Activated CD4-positive, alpha-beta T cell treated with anti-CD3 and anti-CD28 coated beads, Interleukin-2, amount 10 ng/mL, durations not matched to agents 24 days and 14 days (primary cell): Measurements from ENCODE around the gene PRODH2. TPM values are rescaled to one million over a fixed set of nuclear protein-coding genes. Genes with fewer than 3 reads are reported as not detected.
A peak's percentile ranks its signal among the peaks of the same experiment; 100 is the strongest.
"Not testable (repeated sequence)": the region's sequence is repeated elsewhere in the genome, so short reads cannot be mapped to it uniquely, and the experiment has no call there.

ENCODE experiments used
- DNase-seq: peaks from one replicate; pipeline ENCODE4 v3.0.0; 2022
- H3K27ac Mint-ChIP-seq: one replicate; pipeline ENCODE4 v1.8.0; 2022; ENCODE audit warnings: mild to moderate bottlenecking, mixed read lengths
- H3K27me3 Mint-ChIP-seq: one replicate; pipeline ENCODE4 v1.8.0; 2022; ENCODE audit warnings: mixed read lengths
- H3K36me3 Mint-ChIP-seq: one replicate; pipeline ENCODE4 v1.8.0; 2022; ENCODE audit warnings: low read depth, mild to moderate bottlenecking, mixed read lengths
- H3K4me1 Mint-ChIP-seq: one replicate; pipeline ENCODE4 v1.8.0; 2021; ENCODE audit warnings: mixed read lengths
- H3K4me3 Mint-ChIP-seq: one replicate; pipeline ENCODE4 v1.8.0; 2022; ENCODE audit warnings: mild to moderate bottlenecking, moderate library complexity, mixed read lengths
- H3K9me3 Mint-ChIP-seq: one replicate; pipeline ENCODE4 v1.8.0; 2021; ENCODE audit warnings: mixed read lengths
- intact Hi-C: fragments of 100-400 bp; cut with micrococcal nuclease; formaldehyde crosslinking; loops from one replicate; pipeline ENCODE4 v1.15.1; 2023
- total RNA-seq: library from RNA; stranded (reverse); gene quantifications from 2 replicates; pipeline ENCODE4 v1.2.3, GENCODE V29; 2022

PRODH2 gene
- total RNA-seq, 1 donor from 2014 or later, result not detected

DNA sequence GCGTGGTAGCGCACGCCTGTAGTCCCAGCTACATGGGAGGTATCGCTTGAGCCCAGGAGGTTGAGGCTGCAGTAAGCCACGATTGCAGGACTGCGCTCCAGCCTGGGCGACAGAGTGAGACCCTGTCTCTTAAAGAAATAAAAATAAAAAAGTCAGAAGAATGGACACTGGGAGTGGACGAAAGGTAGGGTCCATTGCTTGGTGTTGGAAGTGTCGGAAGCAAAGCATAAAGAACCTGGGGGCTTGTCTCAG is 37.7 kb downstream of the PRODH2 start:
- Mint-ChIP-seq H3K4me1 (peaks cover 26% of the 10 kb centered on the region), H3K27ac (peak overlapping the region; percentile 52), H3K36me3 (peaks cover 10% of the 10 kb centered on the region), H3K4me3 (peak overlapping the region; percentile 88), H3K9me3 (no peaks in the 10 kb centered on the region), H3K27me3 (no peaks in the 10 kb centered on the region)
- intact Hi-C loops, result loop anchor here (1.0 to 5.0 kb wide), 6 partner anchors 17 to 156 kb away; partner anchors contain the start of genes APLP1, PROSER3, PSENEN and U2AF1L4
- no peak for DNase-seq

DNA sequence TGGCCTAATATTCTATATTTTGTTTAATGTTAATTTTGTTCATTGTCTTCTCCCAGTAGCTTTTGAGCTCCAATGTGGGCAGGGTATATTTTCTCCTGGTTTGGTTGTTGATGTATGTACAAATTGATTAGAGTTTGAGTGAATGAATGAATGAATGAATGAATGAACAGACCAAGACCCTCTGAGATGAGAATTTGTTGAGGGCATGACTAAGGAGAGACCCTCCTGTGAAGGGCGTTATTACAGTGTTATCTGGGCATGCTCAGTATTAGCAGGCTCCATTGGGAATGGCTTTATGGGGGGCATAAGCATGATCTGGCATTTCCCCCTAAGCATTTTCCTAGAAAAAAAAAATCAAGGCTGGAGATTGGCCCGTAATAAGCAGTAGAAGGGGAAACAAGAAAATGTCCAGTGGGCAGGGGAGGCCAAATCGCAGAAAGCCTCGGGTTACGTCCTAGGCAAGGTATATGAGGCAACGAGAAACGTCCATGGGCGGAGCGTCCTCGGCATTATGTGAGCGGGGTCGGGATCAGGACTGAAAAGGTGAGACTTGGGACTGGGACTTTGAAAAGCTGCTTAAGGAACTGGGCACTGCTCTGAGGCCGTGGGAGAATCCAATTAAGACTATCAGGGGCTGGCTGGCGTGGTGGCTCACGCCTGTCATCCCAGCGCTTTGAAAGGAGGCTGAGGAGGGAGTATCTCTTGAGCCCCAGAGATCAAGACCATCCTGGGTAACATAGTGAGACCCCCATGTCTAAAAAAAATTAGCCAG is 38.2 kb downstream of the PRODH2 start:
- Mint-ChIP-seq H3K4me3 (peak overlapping the region; percentile 88), H3K4me1 (peaks cover 26% of the 10 kb centered on the region), H3K36me3 (peaks cover 8% of the 10 kb centered on the region), H3K27ac (no peak overlapping the region), H3K27me3 (no peaks in the 10 kb centered on the region), H3K9me3 (no peaks in the 10 kb centered on the region)
- intact Hi-C loops, result loop anchor here (1.0 to 5.0 kb wide), 6 partner anchors 16 to 157 kb away; partner anchors contain the start of genes APLP1, PROSER3, PSENEN and U2AF1L4
- no peak for DNase-seq

DNA sequence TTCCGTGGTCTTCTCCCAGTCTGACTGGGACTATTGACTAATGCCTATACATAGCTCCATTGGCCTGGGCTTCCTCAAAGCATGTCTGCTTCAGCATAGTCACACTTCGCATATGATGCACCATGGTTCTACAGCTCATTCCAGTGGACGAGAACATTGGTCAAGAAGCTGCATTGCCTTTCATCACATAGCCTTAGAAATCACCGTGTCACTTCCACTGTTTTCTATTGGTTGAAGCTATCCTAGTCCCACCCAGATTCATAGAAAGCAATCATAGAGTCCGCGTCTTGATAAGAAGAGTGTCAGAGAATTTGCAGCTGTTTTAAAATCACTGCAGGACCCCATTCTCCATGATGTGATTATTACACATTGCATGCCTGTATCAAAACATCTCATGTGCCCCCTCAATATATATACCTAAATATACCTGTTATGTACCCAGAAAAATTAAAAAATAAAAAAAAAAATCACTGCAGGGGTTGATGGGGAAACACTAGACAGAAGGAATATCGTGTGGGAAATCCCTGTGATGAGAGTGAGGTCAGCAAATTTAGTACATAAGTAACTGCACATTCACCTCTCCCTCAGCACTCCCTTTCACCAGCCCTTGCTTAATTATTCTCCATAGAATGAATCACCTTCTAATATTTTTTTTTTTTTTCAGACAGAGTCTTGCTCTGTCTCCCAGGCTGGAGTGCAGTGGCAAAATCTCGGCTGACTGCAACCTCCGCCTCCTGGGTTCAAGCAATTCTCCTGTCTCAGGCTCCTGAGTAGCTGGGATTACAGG is 39.4 kb downstream of the PRODH2 start:
- no peak for DNase-seq
- intact Hi-C loops, result no loop called here

DNA sequence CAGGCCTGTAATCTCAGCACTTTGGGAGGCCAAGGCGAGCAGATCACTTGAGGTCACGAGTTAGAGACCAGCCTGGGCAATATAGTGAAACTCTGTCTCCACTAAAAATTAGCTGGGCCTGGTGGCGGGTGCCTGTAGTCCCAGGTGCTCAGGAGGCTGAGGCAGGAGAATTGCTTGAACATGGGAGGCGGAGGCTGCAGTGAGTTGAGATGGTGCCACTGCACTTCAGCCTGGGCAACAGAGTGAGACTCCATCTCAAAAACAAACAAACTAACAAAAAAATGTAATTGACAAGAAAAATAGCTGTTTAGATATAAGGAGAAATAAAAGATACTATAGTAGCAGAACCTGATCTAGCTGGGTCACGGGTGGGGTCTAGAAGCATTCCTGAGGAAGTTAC is 40.3 kb downstream of the PRODH2 start:
- H3K27me3 Mint-ChIP-seq, DNase-seq, H3K4me3 Mint-ChIP-seq, intact Hi-C loops, H3K27ac Mint-ChIP-seq, H3K9me3 Mint-ChIP-seq: not testable (repeated sequence)
- peaks cover 11% of the 10 kb centered on the region for H3K36me3 Mint-ChIP-seq
- peaks cover 23% of the 10 kb centered on the region for H3K4me1 Mint-ChIP-seq

More for the DNA sequence above, 39.4 kb downstream of the PRODH2 start:
- Mint-ChIP-seq H3K4me3 (no peak overlapping the region), H3K27me3 (no peaks in the 10 kb centered on the region), H3K4me1 (peaks cover 24% of the 10 kb centered on the region), H3K9me3 (no peaks in the 10 kb centered on the region), H3K36me3 (peaks cover 9% of the 10 kb centered on the region), H3K27ac (no peak overlapping the region)

DNA sequence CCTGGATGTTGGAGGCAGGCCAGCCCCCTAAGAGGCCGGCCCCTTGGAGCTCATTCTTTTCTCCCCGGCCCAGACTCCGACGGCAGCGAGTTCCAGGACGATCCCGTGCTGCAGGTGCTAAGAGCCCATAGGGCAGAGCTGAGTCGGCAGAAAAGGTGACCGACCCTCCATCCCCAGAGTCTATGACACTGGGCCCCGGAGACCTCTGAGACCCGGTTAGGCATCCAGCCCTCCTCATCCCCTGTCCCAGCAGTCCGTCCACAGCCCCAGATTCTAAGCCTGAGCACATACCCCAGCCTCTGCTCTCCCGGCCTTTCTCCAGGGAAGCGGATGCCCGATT is 44.6 kb downstream of the PRODH2 start:
- Mint-ChIP-seq H3K27ac (no peak overlapping the region), H3K36me3 (peaks cover 22% of the 10 kb centered on the region), H3K9me3 (no peaks in the 10 kb centered on the region), H3K4me3 (no peak overlapping the region), H3K4me1 (no peaks in the 10 kb centered on the region), H3K27me3 (no peaks in the 10 kb centered on the region)
- intact Hi-C loops, result no loop called here
- DNase-seq, result no peak

DNA sequence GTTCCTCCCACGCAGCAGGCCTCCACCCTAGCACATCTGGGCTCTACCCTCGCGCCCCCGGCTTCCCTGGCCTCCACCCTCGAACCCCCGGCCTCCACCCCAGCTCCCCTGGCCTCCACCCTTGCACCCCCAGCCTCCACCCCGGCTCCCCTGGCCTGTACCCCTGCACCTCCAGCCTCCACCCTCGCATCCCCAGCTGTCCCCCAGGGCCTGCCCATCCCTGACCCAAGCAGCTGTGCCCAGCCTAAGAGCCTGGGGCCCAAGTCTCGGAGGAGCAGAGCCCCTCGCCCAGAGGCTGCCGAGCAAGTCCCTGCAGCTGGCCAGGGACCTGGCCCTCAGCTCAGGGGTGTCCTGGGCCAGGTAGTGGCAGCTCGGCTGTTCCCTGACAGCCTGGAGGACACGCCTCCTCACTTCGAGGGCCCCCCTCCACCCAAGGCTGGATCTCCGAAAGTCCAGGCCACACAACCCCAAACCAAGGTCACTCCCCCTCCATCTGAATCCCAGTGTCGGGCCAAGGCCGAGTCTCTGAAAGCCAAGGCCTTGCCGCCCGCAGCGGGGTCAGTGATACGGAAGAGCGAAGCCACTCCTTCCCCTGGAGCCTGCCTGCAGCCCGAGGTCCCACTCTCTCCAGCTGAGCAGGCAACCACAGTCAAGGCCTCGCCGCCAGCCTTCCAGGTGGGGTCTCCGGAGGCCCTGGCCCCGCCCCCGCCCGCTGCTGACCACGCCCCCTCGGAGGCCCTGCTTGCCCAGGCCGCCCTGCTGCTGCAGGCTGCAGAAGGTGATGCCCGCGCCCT is 45.2 kb downstream of the PRODH2 start:
- H3K27me3 Mint-ChIP-seq, result no peaks in the 10 kb centered on the region
- intact Hi-C loops, result no loop called here
- H3K9me3 Mint-ChIP-seq, result no peaks in the 10 kb centered on the region
- no peak overlapping the region for H3K27ac Mint-ChIP-seq
- H3K4me1 Mint-ChIP-seq, result no peaks in the 10 kb centered on the region
- no peak overlapping the region for H3K4me3 Mint-ChIP-seq
- H3K36me3 Mint-ChIP-seq, result peaks cover 22% of the 10 kb centered on the region
- DNase-seq, result no peak

DNA sequence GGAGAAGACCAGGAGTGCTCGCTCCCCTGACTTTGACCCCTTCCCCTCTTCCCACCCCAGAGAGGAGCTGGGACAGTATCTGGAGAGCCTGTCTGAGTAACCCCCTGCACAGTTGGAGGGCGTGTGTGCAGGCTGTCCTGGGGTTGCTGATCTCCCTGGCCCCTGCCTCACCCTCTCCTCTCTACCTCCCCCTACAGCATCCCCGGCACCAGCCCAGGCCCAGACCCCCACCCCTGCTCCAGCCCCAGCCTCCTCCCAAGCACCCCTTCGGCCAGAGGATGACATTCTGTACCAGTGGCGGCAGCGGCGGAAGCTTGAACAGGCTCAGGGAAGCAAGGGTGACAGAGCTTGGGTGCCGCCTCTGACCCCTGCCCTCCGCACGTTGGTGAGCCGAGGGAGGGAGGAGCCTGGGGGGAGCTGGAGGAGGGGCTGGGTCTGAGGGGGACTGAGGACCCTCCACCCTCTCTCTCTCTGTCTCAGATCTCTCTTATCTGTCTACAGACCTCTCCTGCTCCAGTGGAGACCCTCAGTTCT is 46.0 kb downstream of the PRODH2 start:
- H3K27ac Mint-ChIP-seq, result no peak overlapping the region
- no peaks in the 10 kb centered on the region for H3K9me3 Mint-ChIP-seq
- peaks cover 27% of the 10 kb centered on the region for H3K36me3 Mint-ChIP-seq
- intact Hi-C loops, result no loop called here
- no peaks in the 10 kb centered on the region for H3K27me3 Mint-ChIP-seq
- no peak overlapping the region for H3K4me3 Mint-ChIP-seq
- no peaks in the 10 kb centered on the region for H3K4me1 Mint-ChIP-seq
- no peak for DNase-seq

DNA sequence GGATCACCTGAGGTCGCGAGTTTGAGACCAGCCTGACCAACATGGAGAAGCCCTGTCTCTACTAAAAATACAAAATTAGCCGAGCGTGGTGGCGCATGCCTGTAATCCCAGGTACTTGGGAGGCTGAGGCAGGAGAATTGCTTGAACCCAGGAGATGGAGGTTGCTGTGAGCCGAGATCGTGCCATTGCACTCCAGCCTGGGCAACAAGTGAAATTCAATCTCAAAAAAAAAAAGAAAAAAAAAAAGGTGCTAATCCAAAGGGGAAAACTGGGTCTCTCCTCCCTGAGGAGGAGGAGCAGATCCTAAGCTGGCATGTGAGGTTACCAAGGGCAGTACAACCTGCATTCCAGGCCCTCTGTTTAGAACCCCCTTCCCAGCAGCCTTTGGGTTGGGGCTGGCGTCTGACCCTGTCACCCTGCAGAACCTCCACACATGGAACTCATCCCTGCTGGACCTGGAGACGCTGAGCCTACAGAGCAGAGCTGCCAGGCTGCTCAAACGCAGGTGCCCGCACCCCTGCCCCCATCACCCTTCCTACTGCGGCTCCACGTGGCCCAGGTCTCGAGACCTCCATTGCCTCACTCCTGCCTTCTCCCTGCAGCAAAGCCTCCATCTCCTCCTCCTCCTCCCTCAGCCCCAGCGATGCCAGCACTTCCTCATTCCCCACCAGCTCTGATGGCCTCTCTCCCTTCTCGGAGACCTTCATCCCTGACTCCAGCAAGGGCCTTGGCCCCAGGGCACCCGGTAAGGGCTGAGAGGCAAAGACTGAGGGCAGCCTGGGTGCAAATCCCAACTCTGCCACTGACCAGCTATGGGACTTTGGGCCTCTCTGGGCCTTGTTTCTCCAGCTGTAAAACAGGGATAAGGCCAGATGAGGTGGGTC is 48.0 kb downstream of the PRODH2 start:
- H3K36me3 Mint-ChIP-seq, result peaks cover 32% of the 10 kb centered on the region
- DNase-seq, result no peak
- H3K9me3 Mint-ChIP-seq, result no peaks in the 10 kb centered on the region
- H3K4me1 Mint-ChIP-seq, result peaks cover 2% of the 10 kb centered on the region
- H3K4me3 Mint-ChIP-seq, result no peak overlapping the region
- no peak overlapping the region for H3K27ac Mint-ChIP-seq
- intact Hi-C loops, result no loop called here
- no peaks in the 10 kb centered on the region for H3K27me3 Mint-ChIP-seq

DNA sequence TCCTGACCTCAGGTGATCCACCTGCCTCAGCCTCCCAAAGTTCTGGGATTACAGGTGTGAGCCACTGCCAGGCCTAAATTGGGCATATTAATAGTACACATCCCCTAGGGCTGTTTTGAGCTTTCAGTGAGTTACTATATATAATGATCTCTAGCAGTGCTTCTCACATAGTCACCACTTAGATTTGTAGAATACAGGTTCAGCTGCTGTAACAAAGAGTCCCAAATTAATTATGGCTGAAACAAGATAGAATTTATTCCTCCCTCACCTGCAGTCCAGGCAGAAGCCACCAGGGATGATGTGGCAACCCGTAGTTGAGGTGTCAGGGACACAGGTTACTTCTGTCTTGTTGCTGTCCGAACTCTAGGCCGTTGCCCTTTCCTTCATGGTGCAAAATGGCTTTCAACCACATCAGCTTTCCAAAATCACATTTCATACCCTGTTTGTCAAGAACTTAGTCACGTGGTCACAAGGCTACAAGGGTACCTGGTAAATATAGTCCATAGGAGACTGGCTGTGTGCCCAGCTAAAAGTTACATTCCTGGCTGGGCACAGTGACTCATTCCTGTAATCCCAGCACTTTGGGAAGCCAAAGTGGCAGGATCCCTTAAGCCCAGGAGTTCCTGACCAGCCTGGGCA is 51.8 kb downstream of the PRODH2 start:
- Mint-ChIP-seq H3K27me3 (peaks cover 2% of the 10 kb centered on the region), H3K36me3 (peaks cover 31% of the 10 kb centered on the region), H3K4me3 (no peak overlapping the region), H3K9me3 (no peaks in the 10 kb centered on the region), H3K4me1 (peaks cover 19% of the 10 kb centered on the region), H3K27ac (no peak overlapping the region)
- DNase-seq, result no peak
- intact Hi-C loops, result no loop called here

DNA sequence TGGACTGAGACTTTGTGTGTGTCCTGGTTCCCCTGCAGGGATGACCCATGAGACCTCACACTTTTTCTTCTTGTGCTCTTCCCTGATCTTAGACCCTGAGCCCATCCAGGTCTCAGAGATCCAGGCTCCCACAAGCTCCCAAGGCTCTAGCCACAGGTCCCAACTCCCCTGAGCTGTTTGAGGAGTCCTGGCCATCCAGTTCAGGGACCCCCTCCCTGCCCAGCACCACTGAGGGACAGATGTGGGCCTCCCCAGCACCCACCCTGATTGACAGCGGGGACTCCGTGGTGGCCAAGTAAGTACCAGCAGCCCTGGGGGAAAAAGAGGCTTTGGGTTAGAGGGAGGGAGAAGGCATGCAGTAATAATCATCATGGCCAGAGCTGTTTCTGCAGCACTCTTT is 52.9 kb downstream of the PRODH2 start:
- Mint-ChIP-seq H3K27me3 (peaks cover 2% of the 10 kb centered on the region), H3K4me1 (peaks cover 25% of the 10 kb centered on the region), H3K36me3 (peaks cover 32% of the 10 kb centered on the region), H3K9me3 (no peaks in the 10 kb centered on the region), H3K27ac (no peak overlapping the region), H3K4me3 (peak overlapping the region; percentile 95)
- DNase-seq, result no peak
- intact Hi-C loops, result loop anchor here (5.0 kb wide), 2 partner anchors 67 to 143 kb away; partner anchors contain the start of genes HCST and NFKBID

DNA sequence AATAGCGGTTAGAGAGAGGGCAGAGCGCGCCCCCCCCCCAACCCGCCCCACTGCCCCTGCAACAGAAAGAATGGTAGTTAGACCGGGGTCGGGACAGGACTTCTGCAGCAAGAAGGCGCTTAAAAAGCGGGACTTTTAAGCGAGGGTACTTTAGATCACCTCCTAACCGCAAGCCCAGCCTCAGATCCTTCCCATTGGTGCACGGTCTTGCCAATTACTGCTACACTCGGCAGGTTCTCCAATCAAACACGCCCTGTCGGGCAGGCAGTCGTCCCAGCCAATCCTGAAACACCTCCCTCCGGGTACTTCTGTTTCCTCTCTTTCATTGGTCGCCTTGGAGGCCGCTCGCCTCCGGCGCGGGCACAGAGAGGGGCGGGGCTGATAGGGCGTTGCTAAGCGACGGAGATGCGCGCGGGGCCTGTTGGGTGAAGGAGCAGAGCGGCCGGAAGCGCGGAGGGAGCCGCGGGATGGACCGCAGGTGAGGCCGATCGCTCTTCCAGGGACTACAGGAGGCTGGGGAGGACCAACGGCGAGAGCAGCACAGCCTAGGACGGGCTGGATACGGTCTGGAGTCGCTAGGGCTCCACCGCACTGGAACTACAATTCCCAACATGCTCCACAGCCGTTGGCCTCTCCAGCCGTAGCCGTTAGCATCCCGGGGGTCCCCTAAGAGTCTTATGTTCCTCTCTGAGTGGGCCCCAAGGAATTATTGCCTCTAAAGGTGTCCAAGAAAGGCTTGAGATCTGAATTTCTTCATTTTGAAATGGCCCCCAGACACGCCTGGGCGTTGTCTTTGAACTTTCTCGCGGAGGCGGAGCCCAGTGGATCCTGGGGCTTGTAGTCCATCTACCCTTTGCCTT is 54.7 kb downstream of the PRODH2 start, which contains the start of gene PROSER3:
TSS of gene PROSER3 (plus strand) at position 428 of the 860 bp plus-strand sequence. CDS start at position 468, 40 bp downstream.
- Mint-ChIP-seq H3K4me1 (peaks cover 25% of the 10 kb centered on the region), H3K27me3 (peaks cover 2% of the 10 kb centered on the region), H3K36me3 (peaks cover 34% of the 10 kb centered on the region), H3K9me3 (no peaks in the 10 kb centered on the region), H3K27ac (peak within 1 kb of the TSS; percentile 98), H3K4me3 (peak within 1 kb of the TSS; percentile 95)
- intact Hi-C loops, result loop anchor here (1.0 to 5.0 kb wide), 5 partner anchors 10 to 144 kb away; partner anchors contain the start of genes ARHGAP33, HCST, LIN37 and NFKBID
- peak; percentile 100 for DNase-seq
